Measurements from ENCODE around the gene CCNO.
A peak's percentile ranks its signal among the peaks of the same experiment; 100 is the strongest.

CCNO gene

GRCh38 chr5:55187370-55187769, 46.0 kb downstream of the CCNO start:
- no peak overlapping the region for H3K4ac ChIP-seq (ENCODE audit: low read depth in 1 of 2, low read length in 2 of 2)

More at GRCh38 chr5:55187370-55187769, 46.0 kb downstream of the CCNO start:
- no peaks in the 10 kb centered on the region for H3K36me3 ChIP-seq (ENCODE audit: control insufficient read depth in 1 of 2, insufficient read depth in 2 of 2, low read depth in 1 of 2, low read length in 2 of 2)
- H3K9ac ChIP-seq (ENCODE audit: low read length): no peak overlapping the region
- no peaks in the 10 kb centered on the region for H3K4me1 ChIP-seq (ENCODE audit: control insufficient read depth, insufficient read depth, low read depth, low read length)
- 56% methylated on average over 2 of the region's 4 CpGs for WGBS
- no peak overlapping the region for H2BK120ac ChIP-seq (ENCODE audit: low read depth, low read length)
- H2BK12ac ChIP-seq (ENCODE audit: low read length in 2 of 2): no peak overlapping the region
- H2BK15ac ChIP-seq (ENCODE audit: low read depth, poor library complexity, severe bottlenecking): no peak overlapping the region
- no peak overlapping the region for H3K4me3 ChIP-seq (ENCODE audit: insufficient read depth in 1 of 2, low read depth in 1 of 2, low read length in 2 of 2)
- no peak overlapping the region for H3K18ac ChIP-seq (ENCODE audit: low read depth in 1 of 2, low read length in 2 of 2)
- no peaks in the 10 kb centered on the region for H3K79me1 ChIP-seq (replicated peaks; ENCODE audit: low read length, poor library complexity, severe bottlenecking)
- no peak overlapping the region for H4K91ac ChIP-seq (ENCODE audit: low read length)
- H3K9me3 ChIP-seq (ENCODE audit: control insufficient read depth, low read length): no peaks in the 10 kb centered on the region
- DNase-seq: peak; percentile 11
- H4K8ac ChIP-seq (ENCODE audit: low read length): no peak overlapping the region
- no peak overlapping the region for H2AK5ac ChIP-seq (ENCODE audit: low read length, severe bottlenecking)
- no peak overlapping the region for H3K27ac ChIP-seq (ENCODE audit: low read length, poor library complexity, severe bottlenecking)
- H2BK5ac ChIP-seq (ENCODE audit: low read depth, low read length, poor library complexity, severe bottlenecking): no peak overlapping the region
- H3K27me3 ChIP-seq (ENCODE audit: control insufficient read depth in 1 of 2, insufficient read depth in 1 of 2, low read length in 2 of 2): peaks cover 31 to 47% of the 10 kb centered on the region in 2 experiments
- no peak overlapping the region for H3K4me2 ChIP-seq (ENCODE audit: low read length, poor library complexity, severe bottlenecking)
- H2AFZ ChIP-seq (ENCODE audit: low read depth, low read length): no peak overlapping the region
- H3K23ac ChIP-seq (ENCODE audit: low read length in 2 of 2): no peak overlapping the region
- H3K14ac ChIP-seq (ENCODE audit: low read length in 2 of 2): no peak overlapping the region
